HEK293T (cell line): ENCODE results near the gene NGEF.

ENCODE experiments used
- ARNT ChIP-seq: fragments of 450-650 bp; IDR thresholded peaks from 2 replicates; pipeline ENCODE4 v1.6.1; 2017; ENCODE audit warnings: mild to moderate bottlenecking
- HDGF ChIP-seq: fragments of 450-650 bp; IDR thresholded peaks from 2 replicates; pipeline ENCODE4 v1.6.1; 2017; ENCODE audit warnings: antibody characterized with exemption, borderline replicate concordance
- TARDBP ChIP-seq: fragments of 450-650 bp; IDR thresholded peaks from 2 replicates; pipeline ENCODE4 v1.6.1; 2016

DNA sequence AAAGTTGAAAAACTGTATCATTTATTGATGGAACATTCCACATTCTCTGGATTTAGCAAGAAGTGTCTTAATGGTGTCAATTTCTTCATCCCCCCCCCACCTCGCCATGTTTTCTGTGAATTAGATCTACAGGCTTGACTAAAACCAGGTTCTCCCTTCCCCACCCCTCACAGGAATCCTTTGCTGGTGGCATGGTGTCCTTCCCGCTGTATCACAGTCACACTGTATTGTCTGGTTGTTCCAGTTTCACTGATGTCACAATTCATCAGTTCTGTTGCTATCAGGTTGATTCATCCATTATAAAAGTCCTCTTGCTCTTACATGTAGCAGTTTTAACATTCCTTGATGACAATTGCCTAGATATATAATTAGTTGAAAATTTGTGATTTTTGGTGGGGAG, 149.1 kb downstream of the NGEF start:
- TF ChIP-seq TARDBP, result no peak
- no peak for TF ChIP-seq ARNT
- no peak for TF ChIP-seq HDGF
